Kidney capillary endothelial cell (primary cell): ENCODE data around the gene NKX6-2.

Source experiments
- DNase-seq: peaks from one replicate; pipeline ENCODE4 v3.0.0-alpha.2; 2018; ENCODE audit warnings: low spot score

NKX6-2 gene

GRCh38 chr10:132813001-132813401 lies 27.1 kb upstream of the NKX6-2 start:
- no peak for DNase-seq

- no peak for DNase-seq
These were observed 26.6 kb upstream of the NKX6-2 start for GRCh38 chr10:132812520-132812919.

- DNase-seq: no peak
These were observed 26.0 kb upstream of the NKX6-2 start for GRCh38 chr10:132811891-132812481.

GRCh38 chr10:132810807-132811700 lies 25.1 kb upstream of the NKX6-2 start:
- DNase-seq: no peak

GRCh38 chr10:132810141-132810806 lies 24.3 kb upstream of the NKX6-2 start:
- DNase-seq: no peak

GRCh38 chr10:132809232-132810140 lies 23.5 kb upstream of the NKX6-2 start:
- DNase-seq: no peak

GRCh38 chr10:132808383-132809231 lies 22.7 kb upstream of the NKX6-2 start:
- no peak for DNase-seq

GRCh38 chr10:132807621-132808049 lies 21.7 kb upstream of the NKX6-2 start:
- no peak for DNase-seq

GRCh38 chr10:132806561-132807003 lies 20.6 kb upstream of the NKX6-2 start:
- DNase-seq: no peak

GRCh38 chr10:132806110-132806509 lies 20.2 kb upstream of the NKX6-2 start:
- DNase-seq: no peak

GRCh38 chr10:132805599-132805998 lies 19.7 kb upstream of the NKX6-2 start:
- no peak for DNase-seq

- no peak for DNase-seq
These were observed 19.0 kb upstream of the NKX6-2 start for GRCh38 chr10:132804785-132805426.

GRCh38 chr10:132804287-132804686 lies 18.3 kb upstream of the NKX6-2 start:
- no peak for DNase-seq

GRCh38 chr10:132803416-132804210 lies 17.7 kb upstream of the NKX6-2 start:
- no peak for DNase-seq

GRCh38 chr10:132802694-132803320 lies 16.9 kb upstream of the NKX6-2 start:
- no peak for DNase-seq

- no peak for DNase-seq
These were observed 16.1 kb upstream of the NKX6-2 start for GRCh38 chr10:132802048-132802447.

GRCh38 chr10:132799865-132800264 lies 13.9 kb upstream of the NKX6-2 start:
- no peak for DNase-seq

- no peak for DNase-seq
These were observed 12.9 kb upstream of the NKX6-2 start for GRCh38 chr10:132798876-132799275.

GRCh38 chr10:132798403-132798802 lies 12.5 kb upstream of the NKX6-2 start:
- DNase-seq: no peak
